ENCODE data around the gene MRPL23.

- TF ChIP-seq CTCF (IDR thresholded peaks at IDR 0.05; ENCODE audit: low read depth, low read length, poor library complexity, severe bottlenecking): no peak
- TF ChIP-seq EZH2phosphoT487 (IDR thresholded peaks at IDR 0.05; ENCODE audit: borderline replicate concordance, low read length): no peak
Observed at GRCh38 chr11:1949302-1949701, 2.2 kb downstream of the MRPL23 start.

All from DOHH2 (cell line).